ENCODE results near the gene FFAR3.

Gene FFAR3

GRCh38 chr19:35315883-35316282, 42.4 kb upstream of the FFAR3 start:
- Histone ChIP-seq H3K36me3 (ENCODE audit: insufficient read depth, low read length) (no peaks in the 10 kb centered on the region), H3K4me1 (ENCODE audit: insufficient read depth, low read length) (no peaks in the 10 kb centered on the region), H3K9ac (ENCODE audit: low read depth, low read length) (no peak overlapping the region), H4K20me1 (ENCODE audit: insufficient read depth, low read length) (0 out of 2 replicates have a peak, but pooled peaks cover 2% of the 10 kb centered on the region), H2AFZ (ENCODE audit: low read depth, low read length) (no peak overlapping the region), H3K4me2 (ENCODE audit: insufficient read depth, low read length) (no peak overlapping the region), H3K9me3 (ENCODE audit: insufficient read depth, low read length, severe bottlenecking) (no peaks in the 10 kb centered on the region), H3K27me3 (ENCODE audit: insufficient read depth, low read length, poor library complexity) (no peaks in the 10 kb centered on the region), H3K27ac (ENCODE audit: low read length) (no peak overlapping the region), H3K4me3 (ENCODE audit: low read depth in 1 of 2, low read length in 2 of 2) (no peak overlapping the region), H3K79me2 (ENCODE audit: insufficient read depth, low read length) (no peaks in the 10 kb centered on the region)
- no peak for DNase-seq
- no peak for ATAC-seq (ENCODE audit: insufficient read depth, low read depth)
- TF ChIP-seq CTCF (IDR thresholded peaks at IDR 0.05; ENCODE audit: borderline replicate concordance, extremely low read depth, low read length, poor library complexity, severe bottlenecking) (no peak), EZH2 (IDR thresholded peaks at IDR 0.05; ENCODE audit: borderline replicate concordance, low read depth, low read length, severe bottlenecking) (no peak)

GRCh38 chr19:35316560-35316959, 41.7 kb upstream of the FFAR3 start:
- H2AFZ ChIP-seq (ENCODE audit: low read depth, low read length): no peak overlapping the region
- H3K27me3 ChIP-seq (ENCODE audit: insufficient read depth, low read length, poor library complexity): no peaks in the 10 kb centered on the region
- TF ChIP-seq EZH2 (IDR thresholded peaks at IDR 0.05; ENCODE audit: borderline replicate concordance, low read depth, low read length, severe bottlenecking) (no peak), CTCF (IDR thresholded peaks at IDR 0.05; ENCODE audit: borderline replicate concordance, extremely low read depth, low read length, poor library complexity, severe bottlenecking) (no peak)
- no peaks in the 10 kb centered on the region for H3K79me2 ChIP-seq (ENCODE audit: insufficient read depth, low read length)
- H3K4me1 ChIP-seq (ENCODE audit: insufficient read depth, low read length): no peaks in the 10 kb centered on the region
- H3K27ac ChIP-seq (ENCODE audit: low read length): no peak overlapping the region
- ATAC-seq (ENCODE audit: insufficient read depth, low read depth): no peak
- H3K36me3 ChIP-seq (ENCODE audit: insufficient read depth, low read length): no peaks in the 10 kb centered on the region
- no peak overlapping the region for H3K9ac ChIP-seq (ENCODE audit: low read depth, low read length)
- no peaks in the 10 kb centered on the region for H3K9me3 ChIP-seq (ENCODE audit: insufficient read depth, low read length, severe bottlenecking)
- no peak for DNase-seq
- no peak overlapping the region for H3K4me3 ChIP-seq (ENCODE audit: low read depth in 1 of 2, low read length in 2 of 2)
- H3K4me2 ChIP-seq (ENCODE audit: insufficient read depth, low read length): no peak overlapping the region
- 0 out of 2 replicates have a peak, but pooled peaks cover 2% of the 10 kb centered on the region for H4K20me1 ChIP-seq (ENCODE audit: insufficient read depth, low read length)

GRCh38 chr19:35317464-35318043, 40.7 kb upstream of the FFAR3 start:
- no peak for DNase-seq
- Histone ChIP-seq H4K20me1 (ENCODE audit: insufficient read depth, low read length) (0 out of 2 replicates have a peak, but pooled peaks cover 2% of the 10 kb centered on the region), H2AFZ (ENCODE audit: low read depth, low read length) (no peak overlapping the region), H3K79me2 (ENCODE audit: insufficient read depth, low read length) (no peaks in the 10 kb centered on the region), H3K27ac (ENCODE audit: low read length) (no peak overlapping the region), H3K9ac (ENCODE audit: low read depth, low read length) (no peak overlapping the region), H3K9me3 (ENCODE audit: insufficient read depth, low read length, severe bottlenecking) (no peaks in the 10 kb centered on the region), H3K4me1 (ENCODE audit: insufficient read depth, low read length) (no peaks in the 10 kb centered on the region), H3K4me3 (ENCODE audit: low read depth in 1 of 2, low read length in 2 of 2) (no peak overlapping the region), H3K36me3 (ENCODE audit: insufficient read depth, low read length) (no peaks in the 10 kb centered on the region), H3K4me2 (ENCODE audit: insufficient read depth, low read length) (no peak overlapping the region), H3K27me3 (ENCODE audit: insufficient read depth, low read length, poor library complexity) (no peaks in the 10 kb centered on the region)
- no peak for ATAC-seq (ENCODE audit: insufficient read depth, low read depth)
- TF ChIP-seq EZH2 (IDR thresholded peaks at IDR 0.05; ENCODE audit: borderline replicate concordance, low read depth, low read length, severe bottlenecking) (no peak), CTCF (IDR thresholded peaks at IDR 0.05; ENCODE audit: borderline replicate concordance, extremely low read depth, low read length, poor library complexity, severe bottlenecking) (no peak)

Measured in DND-41 (cell line).